Aorta (tissue), 5 donors: ENCODE results near the gene PEMT. TPM values are rescaled to one million over a fixed set of nuclear protein-coding genes. Genes with fewer than 3 reads are reported as not detected.

ENCODE experiments used
- ATAC-seq: fragments of 200-7000 bp; cut with Tn5 transposase; one replicate; pipeline ENCODE4 v1.9.1; 2022; ENCODE audit warnings: moderate library complexity; ENCODE audit not compliant: low FRiP score
- DNase-seq, 2 donors: peaks; one replicate each; pipeline ENCODE4 v3.0.0-alpha.2; 2020
- H3K27ac ChIP-seq, 2 donors: one replicate each; pipeline ENCODE4 v1.5.1; 2013; ENCODE audit warnings: low read length in 2 of 2, mild to moderate bottlenecking in 2 of 2, moderate library complexity in 2 of 2, control low read depth in 1 of 2, inconsistent platforms in 1 of 2, low read depth in 1 of 2
- H3K27me3 ChIP-seq, 2 donors: one replicate each; pipeline ENCODE4 v1.6.1; 2013; ENCODE audit warnings: control low read depth in 1 of 2, low read length in 1 of 2, mild to moderate bottlenecking in 1 of 2, moderate library complexity in 1 of 2; ENCODE audit not compliant: insufficient read depth in 2 of 2, control insufficient read depth in 1 of 2
- H3K36me3 ChIP-seq, 2 donors: one replicate each; pipeline ENCODE4 v1.6.1; 2013; ENCODE audit warnings: control low read depth in 1 of 2, low read length in 1 of 2, mild to moderate bottlenecking in 1 of 2; ENCODE audit not compliant: insufficient read depth in 2 of 2, control insufficient read depth in 1 of 2
- H3K4me1 ChIP-seq, 2 donors: one replicate each; pipeline ENCODE4 v1.6.1; 2013; ENCODE audit warnings: low read length in 2 of 2, control low read depth in 1 of 2, mild to moderate bottlenecking in 1 of 2, moderate library complexity in 1 of 2; ENCODE audit not compliant: insufficient read depth in 2 of 2, control insufficient read depth in 1 of 2
- H3K4me3 ChIP-seq, 2 donors: one replicate each; pipeline ENCODE4 v1.5.1; 2013; ENCODE audit warnings: low read length in 2 of 2, control low read depth in 1 of 2, mild to moderate bottlenecking in 1 of 2
- H3K9me3 ChIP-seq: one replicate; pipeline ENCODE4 v1.6.1; 2013; ENCODE audit warnings: mild to moderate bottlenecking, low read length; ENCODE audit not compliant: control insufficient read depth
- WGBS, 2 donors: extraction: QIAGEN DNeasy Blood & Tissue Kit; methylation state at CpG; one replicate each; pipeline ENCODE4 v1.1.7; 2013; 5-methylcytosine and 5-hydroxymethylcytosine counted together
- intact Hi-C, 2 donors: fragments of 100-400 bp; cut with DNase I; formaldehyde crosslinking; loops; one replicate each; pipeline versions ENCODE4 v1.14.2 to v1.15.0; 2022
- polyA plus RNA-seq, 2 donors: library from polyadenylated mRNA; stranded (reverse); fragments of 200-250 nt; gene quantifications; one replicate each; pipeline ENCODE4 v1.2.3, GENCODE V29; 2013
- total RNA-seq, 2 donors: library from RNA; stranded (reverse); fragmentation: NEBNext Ultra II Directional; extraction: Animal tissue kit (Norgen Biotek cat#: 25700); gene quantifications; one replicate each; pipeline ENCODE4 v1.2.1, GENCODE V29; 2021
- donor health status: healthy with polysubstance abuse.
- donor health status: Bipolar disorder and iron deficiency.
- donor health status: DM: no; HTN: no; CAD: no.
- donor health status: DM: no; HTN: no; CAD: no.
- donor health status: DM: yes; HTN: yes; CAD: no.

Gene PEMT
- total and polyA plus RNA-seq, 4 donors = 4.5 to 23.8 (median 16.5) TPM

DNA sequence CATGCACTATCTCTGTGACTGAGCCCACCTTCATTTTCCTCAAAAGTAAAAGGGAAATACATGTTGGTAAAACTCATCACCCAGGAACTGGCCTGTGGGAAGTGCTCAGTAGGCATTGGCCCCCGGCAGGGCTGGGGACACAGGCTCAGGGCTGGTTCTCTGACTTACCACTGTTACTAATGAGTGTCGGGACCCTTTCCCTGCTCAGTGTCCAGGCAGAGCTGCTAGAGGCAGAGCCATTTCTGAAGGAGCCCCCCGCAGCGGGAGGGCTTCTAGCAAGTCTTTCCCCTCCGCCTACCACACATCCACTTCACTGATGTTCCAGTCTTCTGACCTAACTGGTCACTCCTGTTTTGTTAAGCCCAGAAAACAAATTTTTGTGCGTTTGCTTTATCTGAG, 1.7 kb upstream of the PEMT start:
- H3K9me3 ChIP-seq = no peaks in the 10 kb centered on the region
- intact Hi-C loops = loop anchor here in 1 of 2 donors (5.0 kb wide), 1 partner anchor 96 kb away; the partner anchor contains the start of gene RASD1
- H3K36me3 ChIP-seq = no peaks in the 10 kb centered on the region
- ATAC-seq = no peak
- 84 to 88% methylated on average over 6 of the region's 6 CpGs for WGBS, 2 donors
- DNase-seq = no peak
- H3K27me3 ChIP-seq = no peaks in the 10 kb centered on the region
- peaks cover 0 to 4% of the 10 kb centered on the region in 2 donors for H3K4me1 ChIP-seq
- no peak overlapping the region for H3K4me3 ChIP-seq
- H3K27ac ChIP-seq = no peak overlapping the region

DNA sequence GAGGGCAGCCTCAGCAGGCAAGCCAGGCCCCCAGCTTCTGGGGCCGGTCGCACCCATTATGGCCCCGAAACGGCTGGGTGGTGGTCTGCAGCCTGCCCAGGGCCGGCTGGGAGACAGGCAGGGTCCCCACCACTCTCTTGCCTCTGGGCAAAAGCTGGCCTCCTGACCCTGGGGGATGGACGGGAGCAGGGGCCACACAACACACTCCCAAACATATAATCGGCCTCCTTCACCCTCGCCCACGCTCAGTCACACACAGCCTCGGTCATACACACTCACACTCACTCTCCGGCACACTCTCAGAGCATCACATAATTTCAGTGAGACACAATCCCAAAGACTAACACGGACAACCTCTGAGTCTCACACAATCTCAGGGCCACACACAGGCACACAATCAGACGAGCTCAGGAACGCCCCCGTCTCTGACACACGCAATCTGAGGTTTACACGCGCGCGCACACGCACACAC, 589 bp downstream of the PEMT start:
- intact Hi-C loops = loop anchor here in 1 of 2 donors (5.0 kb wide), 1 partner anchor 94 kb away; the partner anchor contains the start of gene RASD1
- WGBS, 2 donors = 0 to 1% methylated on average over 17 to 21 of the region's 21 CpGs

DNA sequence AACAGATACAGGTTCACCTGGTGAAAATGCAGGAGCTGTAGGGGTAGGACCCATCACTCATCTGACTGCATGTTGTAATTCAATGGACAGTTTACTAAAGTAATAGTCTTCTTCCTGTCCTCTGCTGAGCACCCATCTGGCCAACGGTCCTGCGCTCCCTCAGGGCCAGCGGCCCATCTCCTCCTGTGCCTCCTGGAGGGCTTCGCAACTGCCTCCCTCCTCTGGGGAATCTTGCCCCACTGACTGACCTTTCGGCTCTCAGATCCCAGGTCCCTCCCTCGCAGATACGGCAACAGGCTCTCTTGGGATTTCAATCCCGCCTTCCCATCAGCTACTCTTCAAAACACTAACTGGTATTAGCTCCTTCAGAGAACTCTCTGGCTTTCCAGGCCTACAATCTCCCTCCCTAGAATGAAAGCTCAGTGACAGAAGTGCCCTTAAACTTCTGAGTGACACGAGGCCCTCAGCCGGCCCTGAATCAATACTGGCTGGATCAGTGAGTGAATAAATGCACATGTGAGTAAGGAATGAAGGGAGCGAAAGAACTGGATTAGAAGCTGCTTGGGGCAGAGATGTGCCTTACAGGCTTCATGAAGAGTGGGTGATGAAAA, 1.3 kb downstream of the PEMT start:
- WGBS, 2 donors = 65 to 68% methylated on average over 11 of the region's 11 CpGs
- intact Hi-C loops = loop anchor here in 1 of 2 donors (5.0 kb wide), 1 partner anchor 93 kb away; the partner anchor contains the start of gene RASD1
- no peaks in the 10 kb centered on the region for H3K27me3 ChIP-seq
- H3K4me1 ChIP-seq = peaks cover 0 to 4% of the 10 kb centered on the region in 2 donors
- H3K9me3 ChIP-seq = no peaks in the 10 kb centered on the region
- H3K4me3 ChIP-seq = no peak overlapping the region
- DNase-seq (no peak), ATAC-seq (no peak)
- H3K27ac ChIP-seq = no peak overlapping the region
- no peaks in the 10 kb centered on the region for H3K36me3 ChIP-seq

More for the DNA sequence above, 589 bp downstream of the PEMT start:
- Histone ChIP-seq H3K9me3 (no peaks in the 10 kb centered on the region), H3K27ac (no peak overlapping the region), H3K27me3 (no peaks in the 10 kb centered on the region), H3K36me3 (no peaks in the 10 kb centered on the region), H3K4me3 (peak overlapping the region; percentile 62 to 63), H3K4me1 (peaks cover 0 to 4% of the 10 kb centered on the region in 2 donors)
- no peak for DNase-seq
- ATAC-seq = no peak

DNA sequence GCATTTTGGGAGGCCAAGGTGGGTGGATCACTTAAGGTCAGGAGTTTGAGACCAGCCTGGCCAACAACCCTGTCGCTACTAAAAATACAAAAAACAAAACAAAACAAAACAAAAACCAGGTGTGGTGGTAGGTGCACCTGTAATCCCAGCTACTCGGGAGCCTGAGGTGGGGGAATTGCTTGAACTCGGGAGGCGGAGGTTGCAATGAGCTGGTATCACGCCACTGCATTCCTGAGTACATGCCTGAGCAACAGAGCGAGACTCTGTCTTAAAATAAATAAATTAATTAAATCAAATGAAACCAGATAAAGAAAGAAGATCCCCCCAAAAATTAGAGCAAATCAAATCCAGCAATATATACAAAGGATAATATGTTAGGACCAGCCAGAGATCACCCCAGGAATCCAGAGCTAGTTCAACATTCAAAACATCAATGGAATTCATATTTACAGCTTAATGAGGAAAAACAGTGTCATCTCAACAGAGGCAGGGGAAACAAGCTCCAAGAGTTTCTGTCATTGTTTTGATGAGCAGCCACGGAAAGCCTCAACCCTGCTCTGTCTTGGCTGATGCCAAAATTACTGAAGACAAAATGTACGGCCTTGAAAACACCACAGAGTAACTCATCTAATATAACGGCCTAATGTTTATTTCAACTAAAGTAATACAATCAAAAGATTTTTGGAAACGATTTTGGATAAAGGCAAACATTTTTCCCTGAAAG, 3.7 kb downstream of the PEMT start:
- H3K4me1 ChIP-seq = peaks cover 0 to 4% of the 10 kb centered on the region in 2 donors
- intact Hi-C loops = no loop called here
- H3K4me3 ChIP-seq = no peak overlapping the region
- DNase-seq = no peak
- H3K9me3 ChIP-seq = no peaks in the 10 kb centered on the region
- no peak overlapping the region for H3K27ac ChIP-seq
- no peaks in the 10 kb centered on the region for H3K36me3 ChIP-seq
- H3K27me3 ChIP-seq = no peaks in the 10 kb centered on the region
- WGBS, 2 donors = 89 to 90% methylated on average over 10 of the region's 10 CpGs
- ATAC-seq = no peak

DNA sequence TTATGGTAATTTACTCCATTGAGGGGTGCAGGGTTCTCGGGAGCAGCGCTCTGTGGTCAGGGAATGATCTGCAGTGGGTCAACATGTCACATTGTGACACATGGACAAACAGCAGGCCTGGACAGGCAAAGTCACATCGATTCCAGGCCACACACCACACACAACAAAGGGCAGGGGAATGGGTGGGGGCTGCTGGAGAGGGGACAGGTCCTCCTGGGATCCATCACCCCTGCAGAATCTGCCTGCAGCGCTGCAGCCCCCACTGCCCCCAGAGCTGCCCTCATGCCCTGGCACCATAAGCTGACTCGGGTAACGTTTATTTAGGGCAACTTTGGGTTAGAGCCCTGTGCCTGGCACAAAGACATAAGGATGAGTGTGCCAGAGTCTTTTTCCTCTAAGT, 9.1 kb downstream of the PEMT start:
- H3K36me3 ChIP-seq = no peaks in the 10 kb centered on the region
- intact Hi-C loops = no loop called here
- H3K27ac ChIP-seq = no peak overlapping the region
- H3K27me3 ChIP-seq = no peaks in the 10 kb centered on the region
- ATAC-seq (no peak), DNase-seq (no peak)
- no peaks in the 10 kb centered on the region for H3K9me3 ChIP-seq
- H3K4me1 ChIP-seq = no peaks in the 10 kb centered on the region
- no peak overlapping the region for H3K4me3 ChIP-seq
- 90 to 91% methylated on average over 5 to 6 of the region's 6 CpGs for WGBS, 2 donors

DNA sequence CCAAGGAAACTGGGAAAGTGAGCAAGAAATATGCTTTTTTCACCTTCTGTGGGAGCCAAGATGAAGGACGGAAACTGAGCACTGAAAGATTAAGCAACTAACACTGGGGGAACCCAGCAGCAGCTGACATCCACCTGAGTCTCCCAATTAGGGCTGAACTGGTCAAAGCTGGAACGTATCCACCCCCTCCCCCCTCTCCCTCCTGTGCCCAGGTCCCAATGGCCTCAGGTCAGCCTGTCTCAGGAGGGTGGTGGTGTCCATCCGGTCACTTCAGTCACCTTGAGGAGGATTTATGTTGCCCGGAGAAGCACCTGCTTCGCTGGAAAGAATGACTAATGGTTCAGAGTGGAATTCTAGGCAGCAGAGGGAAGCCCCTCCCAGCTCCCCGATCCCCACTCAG, 10.0 kb downstream of the PEMT start:
- no peaks in the 10 kb centered on the region for H3K4me1 ChIP-seq
- no peak for DNase-seq
- H3K27ac ChIP-seq = no peak overlapping the region
- intact Hi-C loops = no loop called here
- no peak for ATAC-seq
- H3K36me3 ChIP-seq = no peaks in the 10 kb centered on the region
- WGBS, 2 donors = 88 to 93% methylated on average over 6 of the region's 6 CpGs
- H3K27me3 ChIP-seq = no peaks in the 10 kb centered on the region
- H3K4me3 ChIP-seq = no peak overlapping the region
- H3K9me3 ChIP-seq = no peaks in the 10 kb centered on the region

DNA sequence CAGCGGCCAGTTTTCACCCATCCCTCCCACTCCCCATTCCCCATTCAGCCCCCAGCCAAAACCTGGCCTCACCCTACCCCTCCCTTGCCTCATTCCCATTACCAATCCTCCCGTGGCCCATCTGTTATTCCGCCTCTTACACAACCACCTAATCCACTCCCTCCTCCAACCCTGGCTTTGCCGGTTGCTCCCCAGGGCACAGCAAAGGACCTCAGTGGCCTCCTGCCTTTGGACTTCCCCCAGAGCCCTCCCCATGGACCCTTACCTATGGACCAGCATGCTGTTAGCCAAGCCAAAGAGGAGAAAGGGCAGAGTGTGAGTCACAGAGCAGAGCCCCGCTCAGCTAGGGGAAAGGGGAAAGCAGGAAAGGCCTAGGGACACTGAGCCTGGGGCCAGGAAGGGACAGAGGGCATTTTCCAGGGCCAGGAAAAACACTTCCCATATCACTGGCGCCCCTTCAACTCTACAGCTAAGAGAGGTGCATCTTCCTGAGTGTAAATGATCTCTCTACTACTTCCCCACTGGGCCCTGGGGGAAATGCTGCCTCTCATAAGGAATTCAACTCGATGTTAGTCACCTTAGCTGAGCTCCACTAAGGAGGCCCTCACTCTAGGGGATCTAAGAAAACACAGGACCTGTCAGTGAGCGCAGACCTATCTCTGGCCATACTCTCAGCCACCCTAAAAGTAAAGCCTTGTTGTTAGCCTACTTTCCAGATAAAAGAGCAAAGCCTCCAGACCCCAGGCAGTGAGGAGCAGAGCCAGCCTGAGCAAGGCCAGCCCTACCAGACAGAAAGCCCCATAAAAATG, 10.6 kb downstream of the PEMT start:
- no peaks in the 10 kb centered on the region for H3K4me1 ChIP-seq
- no peaks in the 10 kb centered on the region for H3K9me3 ChIP-seq
- peaks cover 0 to 2% of the 10 kb centered on the region in 2 donors for H3K36me3 ChIP-seq
- 87 to 90% methylated on average over 8 of the region's 8 CpGs for WGBS, 2 donors
- H3K27me3 ChIP-seq = no peaks in the 10 kb centered on the region
- H3K27ac ChIP-seq = no peak overlapping the region
- intact Hi-C loops = no loop called here
- ATAC-seq (peak; percentile 34), DNase-seq (no peak)
- no peak overlapping the region for H3K4me3 ChIP-seq

DNA sequence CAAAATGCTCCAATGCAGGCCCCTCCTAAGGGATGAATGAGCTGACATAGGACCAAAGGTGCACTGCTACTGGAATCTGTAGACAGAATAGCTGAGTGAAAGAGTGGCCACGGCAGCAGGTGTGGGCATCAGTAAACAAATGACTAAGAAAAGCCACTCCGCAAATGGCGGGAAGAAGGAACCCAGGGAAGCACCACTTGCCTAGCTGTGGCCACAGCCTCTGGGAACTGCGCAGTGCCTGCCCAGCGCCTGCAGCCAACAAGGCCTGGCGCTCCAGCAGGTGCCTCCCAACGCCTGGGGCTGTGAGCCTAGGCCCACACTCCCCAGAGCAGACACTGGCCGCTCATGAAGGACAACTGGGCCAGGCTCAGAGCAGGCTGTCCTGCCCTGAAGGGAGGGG, 11.8 kb downstream of the PEMT start:
- DNase-seq = no peak
- intact Hi-C loops = no loop called here
- WGBS, 2 donors = 94 to 95% methylated on average over 8 of the region's 8 CpGs
- no peak overlapping the region for H3K4me3 ChIP-seq
- no peaks in the 10 kb centered on the region for H3K27me3 ChIP-seq
- H3K36me3 ChIP-seq = peaks cover 0 to 2% of the 10 kb centered on the region in 2 donors
- no peak overlapping the region for H3K27ac ChIP-seq
- H3K4me1 ChIP-seq = no peaks in the 10 kb centered on the region
- ATAC-seq = peak; percentile 31
- H3K9me3 ChIP-seq = no peaks in the 10 kb centered on the region
